Thoracic aorta (tissue), 2 donors: ENCODE results near the gene OPTC. TPM values are rescaled to one million over a fixed set of nuclear protein-coding genes. Genes with fewer than 3 reads are reported as not detected.

Experiments
- ATAC-seq: fragments of 150-250 bp; one replicate; pipeline ENCODE4 v1.8.0; 2017; ENCODE audit warnings: low read depth; ENCODE audit not compliant: insufficient number of reproducible peaks, low FRiP score
- DNase-seq: peaks from one replicate; pipeline ENCODE4 v3.0.0-alpha.2; 2020; ENCODE audit warnings: low spot score
- H3K27ac ChIP-seq, 2 donors: fragments of 200-600 bp; sonication (generic); 1 replicate in 1 of 2; 2 replicates in 1 of 2; pipeline ENCODE4 v1.5.1; 2016; ENCODE audit warnings: mild to moderate bottlenecking in 2 of 2, moderate library complexity in 2 of 2
- H3K27me3 ChIP-seq: fragments of 200-600 bp; sonication (generic); replicated peaks from 2 replicates; pipeline ENCODE4 v1.6.0; 2016; ENCODE audit warnings: mild to moderate bottlenecking; ENCODE audit not compliant: insufficient read depth
- H3K36me3 ChIP-seq: fragments of 200-600 bp; sonication (generic); one replicate; pipeline ENCODE4 v1.5.1; 2016
- H3K4me1 ChIP-seq, 2 donors: fragments of 200-600 bp; sonication (generic); 1 replicate in 1 of 2; 2 replicates in 1 of 2; pipeline versions ENCODE4 v1.5.1 to v1.6.0; 2016; ENCODE audit warnings: low read depth in 2 of 2, mild to moderate bottlenecking in 1 of 2; ENCODE audit not compliant: control insufficient read depth in 1 of 2
- H3K4me3 ChIP-seq: fragments of 200-600 bp; sonication (generic); 2 replicates; pipeline ENCODE4 v1.5.1; 2016; ENCODE audit warnings: mild to moderate bottlenecking
- H3K9me3 ChIP-seq: fragments of 200-600 bp; sonication (generic); 2 replicates; pipeline ENCODE4 v1.5.1; 2016
- total RNA-seq, 2 donors: library from RNA; depleted of rRNA; stranded (reverse); fragments of >200 nt; gene quantifications; one replicate each; pipeline versions ENCODE4 v1.1.0 to v1.2.3, GENCODE V29; 2016
- TF ChIP-seq, protein P1 (sequence below): fragments of 200-600 bp; sonication (generic); IDR thresholded peaks from one replicate; pipeline ENCODE4 v1.5.1; 2019; ENCODE audit warnings: antibody characterized with exemption

The OPTC gene
- total RNA-seq, 2 donors from 2014 or later: not detected

GRCh38 chr1:203450001-203450400 is 44.0 kb upstream of the OPTC start:
- DNase-seq: no peak
- H3K27me3 ChIP-seq: no peaks in the 10 kb centered on the region
- H3K4me3 ChIP-seq: no peak overlapping the region
- no peak overlapping the region for H3K27ac ChIP-seq
- TF ChIP-seq, protein P1, sequence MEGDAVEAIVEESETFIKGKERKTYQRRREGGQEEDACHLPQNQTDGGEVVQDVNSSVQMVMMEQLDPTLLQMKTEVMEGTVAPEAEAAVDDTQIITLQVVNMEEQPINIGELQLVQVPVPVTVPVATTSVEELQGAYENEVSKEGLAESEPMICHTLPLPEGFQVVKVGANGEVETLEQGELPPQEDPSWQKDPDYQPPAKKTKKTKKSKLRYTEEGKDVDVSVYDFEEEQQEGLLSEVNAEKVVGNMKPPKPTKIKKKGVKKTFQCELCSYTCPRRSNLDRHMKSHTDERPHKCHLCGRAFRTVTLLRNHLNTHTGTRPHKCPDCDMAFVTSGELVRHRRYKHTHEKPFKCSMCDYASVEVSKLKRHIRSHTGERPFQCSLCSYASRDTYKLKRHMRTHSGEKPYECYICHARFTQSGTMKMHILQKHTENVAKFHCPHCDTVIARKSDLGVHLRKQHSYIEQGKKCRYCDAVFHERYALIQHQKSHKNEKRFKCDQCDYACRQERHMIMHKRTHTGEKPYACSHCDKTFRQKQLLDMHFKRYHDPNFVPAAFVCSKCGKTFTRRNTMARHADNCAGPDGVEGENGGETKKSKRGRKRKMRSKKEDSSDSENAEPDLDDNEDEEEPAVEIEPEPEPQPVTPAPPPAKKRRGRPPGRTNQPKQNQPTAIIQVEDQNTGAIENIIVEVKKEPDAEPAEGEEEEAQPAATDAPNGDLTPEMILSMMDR: no peak
- H3K4me1 ChIP-seq: peaks cover 0 to 26% of the 10 kb centered on the region in 2 donors
- ATAC-seq: no peak
- H3K9me3 ChIP-seq: no peaks in the 10 kb centered on the region
- no peaks in the 10 kb centered on the region for H3K36me3 ChIP-seq

DNA sequence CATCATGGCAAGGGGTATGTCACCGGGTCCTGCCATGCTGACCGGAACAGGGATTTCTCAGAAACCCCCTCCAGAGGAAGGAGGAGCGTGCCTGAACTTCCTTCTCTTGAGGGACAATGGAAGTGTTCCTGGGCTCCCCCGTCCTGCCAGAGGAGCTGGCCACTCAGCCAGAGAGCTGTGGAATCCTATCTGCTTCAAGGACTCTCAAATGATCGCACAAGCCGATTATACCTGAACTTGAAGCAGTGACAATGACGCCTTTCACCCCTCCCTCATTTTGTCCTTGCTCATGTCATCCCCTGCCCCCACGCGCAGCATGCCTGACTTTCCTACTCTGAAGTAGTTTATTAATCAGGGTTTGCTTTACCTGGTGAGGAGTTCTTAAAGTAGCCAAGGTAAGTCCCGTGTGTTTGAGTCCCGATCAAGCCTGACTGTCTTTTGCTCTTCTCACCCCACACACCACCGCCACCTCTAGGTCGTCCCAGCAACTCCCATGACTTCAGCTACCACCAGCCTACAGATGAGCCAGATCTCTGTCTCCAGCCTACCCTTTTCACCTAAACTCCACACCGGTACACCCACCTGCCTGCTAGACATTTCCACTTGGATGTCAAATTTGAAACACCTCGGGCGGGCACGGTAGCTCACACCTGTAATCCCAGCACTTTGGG is 43.3 kb upstream of the OPTC start:
- Histone ChIP-seq H3K4me1 (peaks cover 0 to 26% of the 10 kb centered on the region in 2 donors), H3K36me3 (no peaks in the 10 kb centered on the region), H3K27me3 (no peaks in the 10 kb centered on the region), H3K27ac (no peak overlapping the region), H3K9me3 (no peaks in the 10 kb centered on the region), H3K4me3 (no peak overlapping the region)
- ATAC-seq: no peak
- DNase-seq: no peak
- TF ChIP-seq, protein P1: no peak

- TF ChIP-seq, protein P1: no peak
- H3K9me3 ChIP-seq: no peaks in the 10 kb centered on the region
- no peaks in the 10 kb centered on the region for H3K27me3 ChIP-seq
- peaks cover 0 to 26% of the 10 kb centered on the region in 2 donors for H3K4me1 ChIP-seq
- no peak overlapping the region for H3K4me3 ChIP-seq
- ATAC-seq (no peak), DNase-seq (no peak)
- H3K27ac ChIP-seq: no peak overlapping the region
- no peaks in the 10 kb centered on the region for H3K36me3 ChIP-seq
Observed at GRCh38 chr1:203451836-203452784, 41.8 kb upstream of the OPTC start.

DNA sequence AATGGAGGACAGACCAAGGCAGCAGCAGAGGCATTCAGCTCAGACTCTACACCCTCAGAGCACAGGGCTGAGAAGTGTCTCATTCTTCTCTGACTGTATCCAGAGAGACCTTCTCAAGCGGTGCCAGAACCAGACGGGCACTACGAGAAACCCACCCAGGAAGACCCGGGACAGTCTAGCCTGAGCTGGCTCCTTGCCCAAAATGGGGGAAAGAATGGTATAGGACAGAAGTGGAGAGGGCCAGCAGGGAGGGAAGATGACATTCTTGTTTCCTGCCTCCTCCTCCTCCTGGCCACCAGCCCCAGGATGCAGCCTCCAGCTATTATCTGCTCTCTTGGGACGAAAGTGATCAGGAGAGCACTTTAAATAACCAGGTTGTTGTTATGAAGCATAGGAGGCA is 40.9 kb upstream of the OPTC start:
- Histone ChIP-seq H3K9me3 (no peaks in the 10 kb centered on the region), H3K27ac (no peak overlapping the region), H3K36me3 (no peaks in the 10 kb centered on the region), H3K4me1 (peaks cover 0 to 18% of the 10 kb centered on the region in 2 donors), H3K4me3 (no peak overlapping the region), H3K27me3 (no peaks in the 10 kb centered on the region)
- ATAC-seq (no peak), DNase-seq (no peak)
- TF ChIP-seq, protein P1: no peak

DNA sequence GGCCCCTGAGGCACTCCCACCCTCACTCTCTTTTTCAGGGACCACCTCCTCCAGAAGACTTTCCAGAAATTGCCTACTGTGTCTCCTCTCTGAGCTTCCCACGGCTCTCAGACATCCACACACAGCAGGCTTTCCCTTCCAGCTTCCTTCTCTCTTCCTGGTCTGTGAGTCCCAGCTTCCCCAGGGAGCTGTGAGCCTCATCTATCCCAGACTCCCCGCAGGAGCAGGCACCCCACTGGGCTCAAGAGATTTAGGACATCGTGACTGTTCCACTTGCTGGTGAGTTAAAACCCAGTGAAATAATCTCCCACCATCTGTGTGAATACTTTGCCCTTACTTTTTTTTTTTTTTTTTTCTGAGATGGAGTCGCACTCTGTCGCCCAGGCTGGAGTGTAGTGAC is 40.3 kb upstream of the OPTC start:
- no peaks in the 10 kb centered on the region for H3K36me3 ChIP-seq
- no peak for ATAC-seq
- H3K4me3 ChIP-seq: no peak overlapping the region
- H3K27ac ChIP-seq: no peak overlapping the region
- TF ChIP-seq, protein P1: no peak
- no peak for DNase-seq
- H3K4me1 ChIP-seq: peaks cover 0 to 12% of the 10 kb centered on the region in 2 donors
- no peaks in the 10 kb centered on the region for H3K9me3 ChIP-seq
- H3K27me3 ChIP-seq: no peaks in the 10 kb centered on the region
